GM21515 (cell line): ENCODE measurements around the gene PRPF6.

Source experiments
- ATAC-seq: cut with Tn5 transposase; IDR thresholded peaks from one replicate; pipeline ENCODE4 v1.9.1; 2021; ENCODE audit not compliant: unreplicated experiment

PRPF6 gene

GRCh38 chr20:63945031-63945658 is 35.8 kb upstream of the PRPF6 start:
- ATAC-seq = no peak

DNA sequence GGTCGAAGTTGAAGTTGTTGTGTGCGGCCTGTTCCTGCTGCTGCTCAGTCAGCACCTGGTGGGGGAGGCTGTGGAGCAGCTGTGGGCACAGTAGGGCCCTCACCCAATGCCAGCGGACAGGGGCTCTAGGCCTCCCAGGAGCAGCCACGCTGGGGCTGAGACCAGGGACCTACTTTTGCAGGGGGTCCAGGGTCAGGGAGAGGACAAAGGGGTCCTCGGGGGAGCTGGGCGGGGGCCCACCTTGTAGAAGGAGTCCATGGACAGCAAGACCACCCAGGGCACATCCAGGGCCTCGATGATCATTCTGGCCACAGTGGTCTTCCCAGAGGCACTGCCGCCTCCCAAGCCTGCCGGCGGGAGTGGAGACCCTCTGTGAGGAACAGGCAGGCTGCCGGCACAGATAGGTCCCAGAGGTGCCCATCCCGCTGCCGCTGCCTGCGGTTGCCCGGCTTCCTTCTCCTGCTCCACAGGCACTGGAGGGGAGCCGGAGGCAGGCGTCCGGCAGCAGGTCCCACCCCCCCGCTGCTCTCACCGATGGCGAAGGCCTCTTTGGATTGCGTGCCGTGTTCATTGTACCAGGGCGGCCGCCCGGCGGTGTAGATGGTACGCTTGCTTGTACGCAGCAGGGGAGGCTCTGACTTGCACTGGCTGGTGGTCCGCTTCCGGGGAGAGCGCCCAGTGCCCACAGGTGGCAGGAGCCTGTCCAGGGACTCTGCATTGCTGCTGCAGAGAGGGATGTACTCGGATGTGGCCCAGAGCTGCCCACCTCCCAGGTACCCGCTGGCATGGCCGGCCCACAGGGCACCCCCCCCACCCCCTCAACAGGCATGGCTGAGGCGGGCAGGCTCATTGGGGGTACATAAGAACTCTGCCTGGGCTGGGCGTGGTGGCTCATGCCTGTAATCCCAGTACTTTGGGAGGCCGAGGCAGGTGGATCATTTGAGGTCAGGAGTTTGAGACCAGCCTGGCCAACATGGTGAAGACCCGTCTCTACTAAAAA is 34.7 kb upstream of the PRPF6 start:
- ATAC-seq = no peak

GRCh38 chr20:63946986-63947637 is 33.8 kb upstream of the PRPF6 start:
- no peak for ATAC-seq

DNA sequence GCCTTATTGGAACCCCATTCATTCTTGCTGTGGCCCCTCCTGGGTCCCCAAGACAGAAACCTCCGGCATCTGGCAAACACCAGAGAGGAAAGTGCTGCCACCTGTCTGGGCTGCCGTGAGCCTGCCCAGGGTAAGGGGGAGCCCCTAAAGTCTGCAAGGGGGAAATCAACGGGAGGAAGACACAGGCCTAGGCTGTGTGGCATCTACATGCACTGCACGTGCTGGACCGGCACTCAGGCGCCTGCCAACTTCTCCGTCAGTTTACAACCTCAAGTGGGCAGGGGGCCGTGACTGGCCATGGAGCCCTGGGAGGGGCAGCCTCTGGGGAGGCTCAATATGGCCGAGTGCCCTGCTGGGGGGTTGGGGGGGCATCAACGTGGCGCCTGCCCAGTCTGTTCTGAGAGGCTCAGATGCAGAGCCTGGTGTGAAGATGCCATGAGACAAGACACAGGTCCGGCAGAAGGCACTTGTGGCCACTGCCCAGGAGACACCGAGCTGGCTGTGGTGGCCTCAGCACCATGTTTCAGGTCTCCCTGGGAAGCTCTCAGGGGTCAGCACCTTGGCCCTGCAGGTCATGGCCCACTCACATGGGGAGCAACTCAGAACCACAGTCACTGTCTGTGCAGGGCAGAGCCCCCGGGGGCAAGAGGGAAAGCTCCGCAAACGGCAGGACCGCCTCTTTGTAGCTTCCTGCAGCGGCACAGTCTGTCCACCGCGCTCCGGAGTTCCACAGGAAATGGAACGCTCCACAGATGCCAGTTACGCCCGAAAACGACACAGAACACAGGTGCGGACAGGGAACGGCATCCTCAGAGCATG is 33.1 kb upstream of the PRPF6 start:
- no peak for ATAC-seq

DNA sequence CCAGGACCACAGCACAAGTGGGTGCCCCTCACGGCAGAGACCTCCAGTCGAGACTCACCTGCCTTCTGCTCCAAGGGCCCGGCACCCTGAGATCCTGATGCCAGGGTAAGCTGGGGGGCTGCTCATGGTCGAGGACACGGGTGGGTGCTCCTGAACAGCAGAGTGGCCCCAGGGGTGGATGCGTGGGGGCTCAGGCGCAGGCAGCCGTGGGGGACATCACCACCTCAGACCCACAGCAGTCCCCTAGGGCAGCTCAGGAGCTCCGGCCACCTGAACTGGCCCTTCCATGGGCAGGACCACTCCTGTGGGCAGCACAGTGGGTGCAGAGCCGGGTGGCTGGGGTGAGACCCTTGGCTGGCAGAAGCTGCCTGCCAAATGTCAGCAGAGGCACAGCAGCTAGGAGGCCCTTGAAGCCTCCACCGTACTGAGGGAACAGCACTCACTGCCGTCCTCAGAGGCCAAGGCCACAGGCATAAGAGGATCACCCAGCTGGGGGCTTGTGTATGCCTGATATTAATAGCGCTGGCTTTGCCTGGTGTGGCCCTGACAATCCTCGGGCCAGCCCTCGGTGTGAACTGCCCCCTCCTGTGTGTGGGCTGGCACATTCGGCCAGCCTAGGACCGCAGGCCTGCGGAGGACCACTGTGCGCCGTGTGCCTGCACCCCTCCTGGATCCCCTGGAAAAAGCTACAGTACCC is 30.1 kb upstream of the PRPF6 start:
- no peak for ATAC-seq

GRCh38 chr20:63951398-63952209 is 29.3 kb upstream of the PRPF6 start:
- no peak for ATAC-seq

DNA sequence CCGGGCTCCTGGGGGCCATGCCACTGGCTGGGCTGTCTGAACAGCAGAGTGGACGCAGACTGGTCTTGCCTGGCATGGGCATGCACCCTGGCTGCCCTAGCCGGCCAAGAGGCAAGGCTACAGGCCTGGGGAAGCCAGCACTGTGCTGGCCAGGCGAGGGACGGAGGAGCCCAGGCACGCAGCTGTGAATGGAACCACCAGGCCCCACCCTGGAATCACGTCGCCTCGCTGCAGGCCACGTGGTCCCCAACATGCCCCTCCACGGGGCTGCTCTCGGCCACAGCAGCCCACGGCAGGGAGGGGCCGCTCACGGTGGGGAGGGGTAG is 28.8 kb upstream of the PRPF6 start:
- ATAC-seq = no peak

DNA sequence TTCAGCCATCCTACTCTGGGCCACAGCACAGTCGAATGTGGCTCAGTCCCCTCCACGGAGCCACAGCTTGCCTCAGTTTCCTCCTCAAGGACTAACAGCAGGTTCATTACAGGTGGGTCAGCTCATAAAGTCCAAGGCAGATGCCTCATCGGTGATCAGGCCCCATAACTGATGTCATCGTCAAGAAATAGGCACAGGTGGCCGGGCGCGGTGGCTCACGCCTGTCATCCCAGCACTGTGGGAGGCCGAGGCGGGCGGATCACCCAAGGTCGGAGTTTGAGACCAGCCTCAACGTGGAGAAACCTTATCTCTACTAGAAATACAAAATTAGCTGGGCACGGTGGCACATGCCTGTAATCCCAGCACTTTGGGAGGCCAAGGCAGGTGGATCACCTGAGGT is 28.2 kb upstream of the PRPF6 start:
- no peak for ATAC-seq

DNA sequence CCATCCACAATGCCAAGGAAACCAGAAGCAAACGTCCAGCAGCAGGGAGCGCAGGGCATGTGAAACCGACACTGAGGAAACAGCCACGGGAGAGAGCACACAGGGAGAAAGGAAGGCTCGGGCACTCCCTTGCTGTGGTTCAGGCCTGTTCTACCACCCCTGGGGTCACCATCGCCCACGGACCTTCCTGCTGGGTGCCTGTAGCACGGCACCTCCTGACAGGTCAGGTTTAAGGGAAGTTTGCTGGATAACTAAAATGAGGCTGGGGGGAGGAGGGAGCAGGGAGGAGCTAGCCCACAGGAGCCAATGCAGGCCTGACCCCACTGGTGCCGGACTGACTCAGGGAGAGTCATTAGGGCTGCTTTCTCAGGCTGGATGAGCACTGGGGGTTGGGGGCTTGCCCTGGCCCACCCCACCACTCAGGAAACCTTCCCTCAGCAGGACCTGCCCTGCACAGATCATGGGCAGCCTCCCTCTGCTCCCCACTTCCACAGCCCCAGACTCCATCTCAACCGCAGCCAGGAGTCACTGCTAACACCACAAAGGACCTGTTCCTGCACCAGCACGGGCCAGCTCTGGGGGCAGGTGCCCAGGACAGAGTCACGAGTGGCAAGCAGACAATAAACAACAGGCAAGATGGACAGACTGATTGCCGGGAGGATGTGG is 27.0 kb upstream of the PRPF6 start:
- no peak for ATAC-seq

- ATAC-seq = peak; percentile 18
Observed at GRCh38 chr20:63955281-63955826, 25.6 kb upstream of the PRPF6 start.

GRCh38 chr20:63955827-63956663 is 24.9 kb upstream of the PRPF6 start, which contains the start of gene UCKL1:
Gene UCKL1 (minus strand): TSS chr20:63956416. CDS start chr20:63956372, 44 bp downstream.
- peak; percentile 61 for ATAC-seq

DNA sequence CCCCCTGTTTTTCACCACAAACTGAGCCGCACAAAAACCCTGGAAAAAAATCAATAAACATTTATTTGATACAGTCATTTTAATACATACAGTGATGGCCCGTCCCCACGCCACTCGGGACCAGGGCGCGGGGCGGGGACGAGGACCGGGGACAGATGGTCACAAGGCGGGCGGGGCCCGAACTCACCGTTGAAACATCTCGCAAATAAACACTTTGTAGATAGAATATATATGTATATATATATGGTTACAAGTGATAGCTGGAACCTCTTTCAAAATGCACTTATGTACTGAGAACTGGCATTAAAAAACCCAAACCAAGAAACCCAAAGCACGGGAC is 24.3 kb upstream of the PRPF6 start:
- ATAC-seq = no peak

- ATAC-seq = no peak
Observed at GRCh38 chr20:63957004-63957689, 23.8 kb upstream of the PRPF6 start.

- ATAC-seq = no peak
Observed at GRCh38 chr20:63957690-63958441, 23.1 kb upstream of the PRPF6 start.

GRCh38 chr20:63958471-63958870 is 22.5 kb upstream of the PRPF6 start:
- ATAC-seq = no peak

GRCh38 chr20:63958964-63959698 is 21.8 kb upstream of the PRPF6 start:
- ATAC-seq = no peak
